GM12878 (cell line): ENCODE measurements around the gene CCDC178.

Experiments used
- BRCA1 ChIP-seq: IDR thresholded peaks from 2 replicates; pipeline ENCODE4 v1.6.1; 2011; ENCODE audit warnings: low read depth, low read length, improper control_type of control experiment
- CHD2 ChIP-seq: IDR thresholded peaks from 2 replicates; pipeline ENCODE4 v1.6.1; 2011; ENCODE audit warnings: low read depth, low read length, improper control_type of control experiment, borderline replicate concordance
- CHD4 ChIP-seq: fragments of 200-600 bp; sonication (generic); IDR thresholded peaks from 2 replicates; pipeline ENCODE4 v1.6.1; 2016; ENCODE audit warnings: mild to moderate bottlenecking
- EZH2 ChIP-seq: IDR thresholded peaks from 2 replicates; pipeline ENCODE4 v1.6.1; 2012; ENCODE audit warnings: low read depth, mild to moderate bottlenecking, control low read depth, inconsistent platforms, low read length, borderline replicate concordance; ENCODE audit not compliant: control insufficient read depth
- KDM1A ChIP-seq: fragments of 200-600 bp; sonication (generic); IDR thresholded peaks from 2 replicates; pipeline ENCODE4 v1.6.1; 2016; ENCODE audit warnings: borderline replicate concordance
- MTA2 ChIP-seq: fragments of 450-650 bp; IDR thresholded peaks from 2 replicates; pipeline ENCODE4 v1.6.1; 2016; ENCODE audit warnings: low read depth, mild to moderate bottlenecking, moderate library complexity
- POLR2AphosphoS5 ChIP-seq: IDR thresholded peaks from 2 replicates; pipeline ENCODE4 v1.6.1; 2011; ENCODE audit warnings: mild to moderate bottlenecking, low read length, inconsistent platforms
- SIN3A ChIP-seq: IDR thresholded peaks from 2 replicates; pipeline ENCODE4 v1.6.1; 2012; ENCODE audit warnings: low read depth, low read length, improper control_type of control experiment
- SP1 ChIP-seq: IDR thresholded peaks from one replicate; pipeline ENCODE4 v1.6.1; 2011; ENCODE audit warnings: low read depth, low read length
- TF ChIP-seq, protein P1 (sequence below), 3 experiments: IDR thresholded peaks in 2 of 3; conservative IDR thresholded peaks in 1 of 3; 2 replicates each; pipeline ENCODE4 v1.5.1; 2011; ENCODE audit warnings: low read depth in 3 of 3, low read length in 3 of 3, mild to moderate bottlenecking in 3 of 3, control low read depth in 2 of 3, moderate library complexity in 2 of 3, inconsistent platforms in 1 of 3, mixed read lengths in 1 of 3; ENCODE audit not compliant: control insufficient read depth in 2 of 3, insufficient read depth in 1 of 3; ENCODE audit errors: extremely low read depth in 1 of 3

- no peak for TF ChIP-seq BRCA1
- no peak for TF ChIP-seq CHD2
- TF ChIP-seq SP1: no peak
- TF ChIP-seq EZH2: no peak
- TF ChIP-seq, protein P1, sequence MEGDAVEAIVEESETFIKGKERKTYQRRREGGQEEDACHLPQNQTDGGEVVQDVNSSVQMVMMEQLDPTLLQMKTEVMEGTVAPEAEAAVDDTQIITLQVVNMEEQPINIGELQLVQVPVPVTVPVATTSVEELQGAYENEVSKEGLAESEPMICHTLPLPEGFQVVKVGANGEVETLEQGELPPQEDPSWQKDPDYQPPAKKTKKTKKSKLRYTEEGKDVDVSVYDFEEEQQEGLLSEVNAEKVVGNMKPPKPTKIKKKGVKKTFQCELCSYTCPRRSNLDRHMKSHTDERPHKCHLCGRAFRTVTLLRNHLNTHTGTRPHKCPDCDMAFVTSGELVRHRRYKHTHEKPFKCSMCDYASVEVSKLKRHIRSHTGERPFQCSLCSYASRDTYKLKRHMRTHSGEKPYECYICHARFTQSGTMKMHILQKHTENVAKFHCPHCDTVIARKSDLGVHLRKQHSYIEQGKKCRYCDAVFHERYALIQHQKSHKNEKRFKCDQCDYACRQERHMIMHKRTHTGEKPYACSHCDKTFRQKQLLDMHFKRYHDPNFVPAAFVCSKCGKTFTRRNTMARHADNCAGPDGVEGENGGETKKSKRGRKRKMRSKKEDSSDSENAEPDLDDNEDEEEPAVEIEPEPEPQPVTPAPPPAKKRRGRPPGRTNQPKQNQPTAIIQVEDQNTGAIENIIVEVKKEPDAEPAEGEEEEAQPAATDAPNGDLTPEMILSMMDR (IDR thresholded peaks at IDR 0.05 in 2 of 3, conservative IDR thresholded peaks at IDR 0.05 in 1 of 3; ENCODE audit: control insufficient read depth in 2 of 3, extremely low read depth in 1 of 3, insufficient read depth in 1 of 3, low read depth in 3 of 3, low read length in 3 of 3): no peak
- TF ChIP-seq KDM1A: no peak
- TF ChIP-seq CHD4: no peak
- TF ChIP-seq SIN3A: no peak
- TF ChIP-seq POLR2AphosphoS5: no peak
- no peak for TF ChIP-seq MTA2
These were observed 32.0 kb upstream of the CCDC178 start for GRCh38 chr18:33472509-33472908.
